CD14-positive monocyte (primary cell): ENCODE measurements around the gene ZNF267. TPM values are rescaled to one million over a fixed set of nuclear protein-coding genes. Genes with fewer than 3 reads are reported as not detected.
A peak's percentile ranks its signal among the peaks of the same experiment; 100 is the strongest.

Experiments used
- DNase-seq, 3 donors: peaks; one replicate each; pipeline ENCODE4 v3.0.0-alpha.2; 2011 to 2022
- H2AFZ ChIP-seq: 2 replicates; pipeline ENCODE4 v1.6.0; 2012; ENCODE audit warnings: mild to moderate bottlenecking, low read depth, low read length, inconsistent platforms; ENCODE audit not compliant: insufficient read depth, poor library complexity, severe bottlenecking
- H3K27ac ChIP-seq, 2 donors: 1 replicate in 1 of 2; 2 replicates in 1 of 2; pipeline ENCODE4 v1.5.1; 2012 to 2013; ENCODE audit warnings: low read length in 2 of 2, control low read depth in 1 of 2, inconsistent platforms in 1 of 2, low read depth in 1 of 2, mild to moderate bottlenecking in 1 of 2
- H3K27me3 ChIP-seq, 2 donors: one replicate each; pipeline versions ENCODE4 v1.6.0 to v1.6.1; 2011 to 2013; ENCODE audit warnings: low read length in 2 of 2; ENCODE audit not compliant: control insufficient read depth in 2 of 2, insufficient read depth in 2 of 2
- H3K36me3 ChIP-seq, 2 donors: replicated peaks in 1 of 2; 1 replicate in 1 of 2; 2 replicates in 1 of 2; pipeline versions ENCODE4 v1.5.1 to v1.6.1; 2012 to 2013; ENCODE audit warnings: low read length in 2 of 2, control low read depth in 1 of 2, inconsistent platforms in 1 of 2, mild to moderate bottlenecking in 1 of 2; ENCODE audit not compliant: insufficient read depth in 2 of 2, control insufficient read depth in 1 of 2
- H3K4me1 ChIP-seq, 2 donors: 1 replicate in 1 of 2; 2 replicates in 1 of 2; pipeline versions ENCODE4 v1.5.1 to v1.6.1; 2012 to 2013; ENCODE audit warnings: low read length in 2 of 2, control low read depth in 1 of 2, inconsistent platforms in 1 of 2, mild to moderate bottlenecking in 1 of 2, moderate library complexity in 1 of 2; ENCODE audit not compliant: insufficient read depth in 2 of 2, control insufficient read depth in 1 of 2
- H3K4me2 ChIP-seq: replicated peaks from 2 replicates; pipeline ENCODE3; 2012; ENCODE audit warnings: low read length, moderate library complexity, mild to moderate bottlenecking; ENCODE audit not compliant: poor library complexity, severe bottlenecking; ENCODE audit errors: extremely low read depth
- H3K4me3 ChIP-seq, 3 experiments: fragments of 200-600 bp in 1 of 3; sonication (generic) in 1 of 3; replicated peaks in 1 of 3; 1 replicate in 2 of 3; 2 replicates in 1 of 3; pipeline ENCODE4 v1.5.1; 2011 to 2013; ENCODE audit warnings: low read length in 3 of 3, mild to moderate bottlenecking in 3 of 3, control low read depth in 2 of 3, low read depth in 2 of 3, inconsistent platforms in 1 of 3, moderate library complexity in 1 of 3
- H3K79me2 ChIP-seq: 2 replicates; pipeline ENCODE4 v1.6.0; 2012; ENCODE audit warnings: mild to moderate bottlenecking, control low read depth, inconsistent platforms, low read length, moderate library complexity; ENCODE audit not compliant: insufficient read depth
- H3K9ac ChIP-seq: 2 replicates; pipeline ENCODE4 v1.6.0; 2017; ENCODE audit warnings: low read length, mild to moderate bottlenecking; ENCODE audit not compliant: insufficient read depth, poor library complexity, severe bottlenecking
- H3K9me3 ChIP-seq, 2 donors: replicated peaks in 1 of 2; 1 replicate in 1 of 2; 2 replicates in 1 of 2; pipeline versions ENCODE4 v1.5.1 to v1.6.1; 2012 to 2013; ENCODE audit warnings: low read length in 2 of 2, control low read depth in 1 of 2; ENCODE audit not compliant: control insufficient read depth in 1 of 2, insufficient read depth in 1 of 2
- H4K20me1 ChIP-seq: 2 replicates; pipeline ENCODE4 v1.6.0; 2012; ENCODE audit warnings: mild to moderate bottlenecking, low read length, control low read depth, moderate library complexity; ENCODE audit not compliant: insufficient read depth
- H3K27ac Mint-ChIP-seq, 7 donors: one replicate each; pipeline ENCODE4 v1.8.0; 2020; ENCODE audit warnings: mild to moderate bottlenecking in 7 of 7, mixed read lengths in 7 of 7, moderate library complexity in 6 of 7, inconsistent platforms in 2 of 7
- H3K27me3 Mint-ChIP-seq, 3 donors: one replicate each; pipeline ENCODE4 v1.8.0; 2021 to 2022; ENCODE audit warnings: low read depth in 3 of 3, mild to moderate bottlenecking in 3 of 3, mixed read lengths in 3 of 3, moderate library complexity in 3 of 3, inconsistent platforms in 1 of 3
- H3K36me3 Mint-ChIP-seq, 2 donors: one replicate each; pipeline ENCODE4 v1.8.0; 2020; ENCODE audit warnings: mixed read lengths in 2 of 2, inconsistent platforms in 1 of 2, mild to moderate bottlenecking in 1 of 2
- H3K4me1 Mint-ChIP-seq: one replicate; pipeline ENCODE4 v1.8.0; 2020; ENCODE audit warnings: mild to moderate bottlenecking, mixed read lengths
- H3K4me3 Mint-ChIP-seq, 2 donors: one replicate each; pipeline ENCODE4 v1.8.0; 2020; ENCODE audit warnings: mild to moderate bottlenecking in 2 of 2, mixed read lengths in 2 of 2, moderate library complexity in 1 of 2
- H3K9me3 Mint-ChIP-seq, 7 donors: one replicate each; pipeline ENCODE4 v1.8.0; 2020 to 2022; ENCODE audit warnings: mixed read lengths in 7 of 7, mild to moderate bottlenecking in 6 of 7, moderate library complexity in 6 of 7, inconsistent platforms in 2 of 7
- CTCF ChIP-seq: fragments of 200-600 bp; IDR thresholded peaks from one replicate; pipeline ENCODE4 v1.8.0; 2022; ENCODE audit warnings: antibody characterized with exemption, mild to moderate bottlenecking
- WGBS: methylation state at CpG from one replicate; pipeline ENCODE4 v1.1.5; 2013; ENCODE audit warnings: missing lambda C conversion rate; ENCODE audit not compliant: insufficient coverage; 5-methylcytosine and 5-hydroxymethylcytosine counted together
- intact Hi-C, 2 donors: fragments of 100-400 bp; cut with micrococcal nuclease; formaldehyde crosslinking; loops; one replicate each; pipeline versions ENCODE4 v1.15.0 to v1.15.1; 2023
- polyA plus RNA-seq, 3 donors: library from polyadenylated mRNA; depleted of rRNA in 1 of 3; unstranded in 2 of 3; stranded (reverse) in 1 of 3; fragments of 300-500 nt in 2 of 3; fragments of >200 nt in 1 of 3; fragmentation: Illumina TruSeq in 2 of 3; gene quantifications; 1 replicate in 2 of 3; 2 replicates in 1 of 3; pipeline ENCODE4 v1.2.3, GENCODE V29; 2012 to 2021

The ZNF267 gene
- polyA plus RNA-seq, 3 donors: 13.5 to 23.8 (median 18.0) TPM

- peak; percentile 89 to 97 (median 96) for DNase-seq
- H4K20me1 ChIP-seq: peaks cover 33% of the 10 kb centered on the region
- Mint-ChIP-seq H3K36me3 (peaks cover 39 to 47% of the 10 kb centered on the region in 2 donors), H3K9me3 (peaks cover 2 to 22% (median 7%) of the 10 kb centered on the region in 7 donors), H3K4me3 (peak overlapping the region; percentile 90 to 95), H3K4me1 (peaks cover 75% of the 10 kb centered on the region), H3K27me3 (no peaks in the 10 kb centered on the region), H3K27ac (peak overlapping the region; percentile 98 to 100 (median 99))
- TF ChIP-seq CTCF: no peak
- peaks cover 80% of the 10 kb centered on the region for H3K79me2 ChIP-seq
- H3K4me2 ChIP-seq: peak overlapping the region; percentile 72
- no peaks in the 10 kb centered on the region for H3K27me3 ChIP-seq
- H3K36me3 ChIP-seq: peaks cover 13 to 24% of the 10 kb centered on the region in 2 donors
- peak overlapping the region; percentile 100 for H3K9ac ChIP-seq
- H3K4me1 ChIP-seq: peaks cover 61 to 83% of the 10 kb centered on the region in 2 donors
- intact Hi-C loops: loop anchor here (2.0 to 10.0 kb wide), 3 partner anchors 522 to 760 kb away; partner anchors contain the start of gene KAT8 (in 1 of the 2)
- peaks cover 0 to 9% of the 10 kb centered on the region in 2 donors for H3K9me3 ChIP-seq
- no peak overlapping the region for H2AFZ ChIP-seq
- peak overlapping the region; percentile 96 to 100 for H3K27ac ChIP-seq
- peak overlapping the region; percentile 82 to 94 (median 85) for H3K4me3 ChIP-seq
- 0% methylated on average over 8 of the region's 14 CpGs for WGBS
These were observed 932 bp downstream of the ZNF267 start for GRCh38 chr16:31874366-31875111.

- Histone ChIP-seq H3K27me3 (no peaks in the 10 kb centered on the region), H2AFZ (no peak overlapping the region), H3K4me1 (peaks cover 63 to 85% of the 10 kb centered on the region in 2 donors), H3K4me2 (peak overlapping the region; percentile 72), H3K9me3 (peaks cover 0 to 12% of the 10 kb centered on the region in 2 donors), H4K20me1 (peaks cover 40% of the 10 kb centered on the region), H3K79me2 (peaks cover 87% of the 10 kb centered on the region), H3K27ac (peak overlapping the region; percentile 96 to 100), H3K4me3 (peak overlapping the region; percentile 82 to 94 (median 85)), H3K36me3 (peaks cover 13 to 31% of the 10 kb centered on the region in 2 donors), H3K9ac (peak overlapping the region; percentile 100)
- DNase-seq: peak; percentile 50 to 79 (median 74)
- intact Hi-C loops: loop anchor here (2.0 to 10.0 kb wide), 2 partner anchors 522 to 760 kb away; partner anchors contain the start of gene KAT8 (in 1 of the 2)
- WGBS: no CpG with 5 or more reads among the region's 5 CpGs
- Mint-ChIP-seq H3K27ac (peak overlapping the region; percentile 98 to 100 (median 99)), H3K4me3 (peak overlapping the region; percentile 90 to 95), H3K4me1 (peaks cover 77% of the 10 kb centered on the region), H3K27me3 (no peaks in the 10 kb centered on the region), H3K36me3 (peaks cover 45 to 54% of the 10 kb centered on the region in 2 donors), H3K9me3 (peaks cover 2 to 22% (median 7%) of the 10 kb centered on the region in 7 donors)
- TF ChIP-seq CTCF: peak; percentile 16
These were observed 1.7 kb downstream of the ZNF267 start for GRCh38 chr16:31875112-31875803.
